Mesenchymal stem cell (in vitro differentiated cells and primary cell): ENCODE measurements around the gene MAN2C1.

Experiments
- DNase-seq: peaks from one replicate; pipeline ENCODE4 v3.0.0-alpha.2; 2013
- H2AFZ ChIP-seq: one replicate; pipeline ENCODE4 v1.6.1; 2013; ENCODE audit warnings: low read depth, mild to moderate bottlenecking, control low read depth, inconsistent platforms, low read length, moderate library complexity
- H2AK5ac ChIP-seq: 2 replicates; pipeline ENCODE4 v1.6.1; 2013; ENCODE audit warnings: low read length, moderate library complexity, mild to moderate bottlenecking, inconsistent platforms; ENCODE audit not compliant: severe bottlenecking
- H2BK120ac ChIP-seq: one replicate; pipeline ENCODE4 v1.6.1; 2013; ENCODE audit warnings: low read depth, mild to moderate bottlenecking, inconsistent platforms, low read length, moderate library complexity
- H2BK12ac ChIP-seq, 2 experiments: one replicate each; pipeline ENCODE4 v1.6.1; 2013; ENCODE audit warnings: inconsistent platforms in 2 of 2, low read length in 2 of 2, mild to moderate bottlenecking in 2 of 2, moderate library complexity in 2 of 2, control low read depth in 1 of 2
- H2BK15ac ChIP-seq: one replicate; pipeline ENCODE4 v1.6.1; 2013; ENCODE audit warnings: mild to moderate bottlenecking, low read depth, inconsistent platforms; ENCODE audit not compliant: poor library complexity, severe bottlenecking
- H2BK5ac ChIP-seq: 2 replicates; pipeline ENCODE4 v1.6.1; 2013; ENCODE audit warnings: low read depth, mild to moderate bottlenecking, low read length, control low read depth, inconsistent platforms; ENCODE audit not compliant: poor library complexity, severe bottlenecking
- H3K14ac ChIP-seq, 2 experiments: one replicate each; pipeline ENCODE4 v1.6.1; 2013; ENCODE audit warnings: inconsistent platforms in 2 of 2, low read length in 2 of 2, control low read depth in 1 of 2, mild to moderate bottlenecking in 1 of 2, moderate library complexity in 1 of 2
- H3K18ac ChIP-seq, 2 experiments: one replicate each; pipeline ENCODE4 v1.6.1; 2013; ENCODE audit warnings: inconsistent platforms in 2 of 2, low read length in 2 of 2, control low read depth in 1 of 2, low read depth in 1 of 2, mild to moderate bottlenecking in 1 of 2
- H3K23ac ChIP-seq, 2 experiments: one replicate each; pipeline ENCODE4 v1.6.1; 2013; ENCODE audit warnings: inconsistent platforms in 2 of 2, low read length in 2 of 2, mild to moderate bottlenecking in 2 of 2, moderate library complexity in 2 of 2, control low read depth in 1 of 2
- H3K27ac ChIP-seq: 2 replicates; pipeline ENCODE4 v1.5.1; 2013; ENCODE audit warnings: mild to moderate bottlenecking, moderate library complexity, low read length, control low read depth, inconsistent platforms; ENCODE audit not compliant: poor library complexity, severe bottlenecking
- H3K27me3 ChIP-seq, 2 experiments: 2 replicates each; pipeline versions ENCODE4 v1.6.1 to v1.7.0; 2013; ENCODE audit warnings: low read length in 2 of 2, mild to moderate bottlenecking in 2 of 2, moderate library complexity in 2 of 2, control low read depth in 1 of 2, inconsistent platforms in 1 of 2; ENCODE audit not compliant: control insufficient read depth in 1 of 2, insufficient read depth in 1 of 2
- H3K36me3 ChIP-seq, 2 experiments: 2 replicates each; pipeline versions ENCODE4 v1.6.1 to v1.7.0; 2013; ENCODE audit warnings: low read length in 2 of 2, control low read depth in 1 of 2, inconsistent platforms in 1 of 2, low read depth in 1 of 2, mild to moderate bottlenecking in 1 of 2; ENCODE audit not compliant: insufficient read depth in 2 of 2, control insufficient read depth in 1 of 2
- H3K4ac ChIP-seq, 2 experiments: one replicate each; pipeline ENCODE4 v1.6.1; 2013; ENCODE audit warnings: inconsistent platforms in 2 of 2, low read length in 2 of 2, mild to moderate bottlenecking in 2 of 2, moderate library complexity in 2 of 2, control low read depth in 1 of 2, low read depth in 1 of 2
- H3K4me1 ChIP-seq: 2 replicates; pipeline ENCODE4 v1.6.1; 2013; ENCODE audit warnings: low read depth, low read length, control low read depth; ENCODE audit not compliant: control insufficient read depth, insufficient read depth
- H3K4me2 ChIP-seq: 2 replicates; pipeline ENCODE4 v1.6.1; 2013; ENCODE audit warnings: low read length, mild to moderate bottlenecking, inconsistent platforms; ENCODE audit not compliant: poor library complexity, severe bottlenecking
- H3K4me3 ChIP-seq, 2 experiments: 2 replicates each; pipeline versions ENCODE4 v1.5.1 to v1.7.0; 2013; ENCODE audit warnings: low read length in 2 of 2, mild to moderate bottlenecking in 2 of 2, control low read depth in 1 of 2, low read depth in 1 of 2; ENCODE audit not compliant: insufficient read depth in 1 of 2
- H3K79me1 ChIP-seq: replicated peaks from 2 replicates; pipeline ENCODE4 v1.6.1; 2013; ENCODE audit warnings: mild to moderate bottlenecking, control low read depth, low read length, inconsistent platforms; ENCODE audit not compliant: poor library complexity, severe bottlenecking
- H3K9ac ChIP-seq: 2 replicates; pipeline ENCODE4 v1.7.0; 2013; ENCODE audit warnings: mild to moderate bottlenecking, low read length, moderate library complexity
- H3K9me3 ChIP-seq: 2 replicates; pipeline ENCODE4 v1.7.0; 2013; ENCODE audit warnings: mild to moderate bottlenecking, low read length; ENCODE audit not compliant: control insufficient read depth
- H4K8ac ChIP-seq: one replicate; pipeline ENCODE4 v1.6.1; 2013; ENCODE audit warnings: inconsistent platforms, mild to moderate bottlenecking, low read length, moderate library complexity
- H4K91ac ChIP-seq: one replicate; pipeline ENCODE4 v1.6.1; 2013; ENCODE audit warnings: mild to moderate bottlenecking, low read length, inconsistent platforms
- WGBS: methylation state at CpG from one replicate; pipeline ENCODE4 v1.1.7; 2013; ENCODE audit warnings: mixed read lengths; 5-methylcytosine and 5-hydroxymethylcytosine counted together

MAN2C1 gene

GRCh38 chr15:75368689-75369239, 357 bp upstream of the MAN2C1 start:
- Histone ChIP-seq H2BK5ac (peak overlapping the region; percentile 76), H3K18ac (peak overlapping the region; percentile 3 to 50), H3K4me3 (peak overlapping the region; percentile 78 to 89), H2AK5ac (no peak overlapping the region), H3K23ac (peak overlapping the region in 1 of 2 experiments; percentile 18), H2BK15ac (no peak overlapping the region), H3K27me3 (no peaks in the 10 kb centered on the region), H3K79me1 (peaks cover 47% of the 10 kb centered on the region), H3K4me1 (peaks cover 21% of the 10 kb centered on the region), H2BK120ac (no peak overlapping the region), H3K4ac (peak overlapping the region in 1 of 2 experiments; percentile 12), H3K27ac (peak overlapping the region; percentile 90), H3K36me3 (peaks cover 47 to 64% of the 10 kb centered on the region in 2 experiments), H4K8ac (peak overlapping the region; percentile 94), H2AFZ (peak overlapping the region; percentile 64), H2BK12ac (no peak overlapping the region), H3K14ac (no peak overlapping the region), H4K91ac (peak overlapping the region; percentile 34), H3K4me2 (peak overlapping the region; percentile 95), H3K9ac (peak overlapping the region; percentile 92), H3K9me3 (no peaks in the 10 kb centered on the region)
- peak; percentile 68 for DNase-seq
- 6% methylated on average over 17 of the region's 23 CpGs for WGBS

GRCh38 chr15:75367406-75367912, 948 bp downstream of the MAN2C1 start:
- Histone ChIP-seq H3K4me1 (peaks cover 20% of the 10 kb centered on the region), H3K79me1 (peaks cover 46% of the 10 kb centered on the region), H3K18ac (no peak overlapping the region), H3K14ac (no peak overlapping the region), H2BK5ac (no peak overlapping the region), H3K9me3 (no peaks in the 10 kb centered on the region), H3K27ac (no peak overlapping the region), H3K4ac (no peak overlapping the region), H2BK15ac (no peak overlapping the region), H2AFZ (no peak overlapping the region), H2BK12ac (no peak overlapping the region), H3K27me3 (no peaks in the 10 kb centered on the region), H2AK5ac (peak overlapping the region; percentile 31), H3K4me2 (peak overlapping the region; percentile 55), H3K9ac (peak overlapping the region; percentile 92), H3K36me3 (peaks cover 49 to 65% of the 10 kb centered on the region in 2 experiments), H4K91ac (no peak overlapping the region), H3K4me3 (peak overlapping the region in 1 of 2 experiments; percentile 78), H4K8ac (no peak overlapping the region), H2BK120ac (no peak overlapping the region), H3K23ac (no peak overlapping the region)
- 48% methylated on average over 7 of the region's 7 CpGs for WGBS
- DNase-seq: no peak

DNA sequence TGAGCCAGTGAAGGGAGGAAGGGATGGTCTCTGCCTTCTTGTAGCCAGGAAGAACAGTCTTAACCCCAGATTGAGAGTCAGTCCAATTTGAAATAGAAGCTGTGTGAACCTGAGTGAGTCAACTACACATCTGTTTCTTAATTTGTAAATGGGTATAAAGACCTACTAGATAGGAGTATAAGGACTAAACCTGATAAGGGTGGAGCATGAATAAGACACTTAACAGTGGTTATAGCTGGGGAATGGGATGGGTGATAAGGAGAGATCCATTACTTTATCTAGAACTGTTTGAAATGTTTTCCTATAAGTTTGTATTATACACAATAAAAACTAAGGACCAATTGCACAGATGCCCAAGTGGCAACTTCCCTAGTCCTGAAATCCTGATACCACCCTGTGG, 1.4 kb downstream of the MAN2C1 start:
- Histone ChIP-seq H3K79me1 (peaks cover 44% of the 10 kb centered on the region), H4K91ac (no peak overlapping the region), H3K4me2 (no peak overlapping the region), H2BK15ac (no peak overlapping the region), H3K36me3 (peaks cover 54 to 65% of the 10 kb centered on the region in 2 experiments), H3K27me3 (no peaks in the 10 kb centered on the region), H3K27ac (no peak overlapping the region), H3K9ac (peak overlapping the region; percentile 92), H4K8ac (no peak overlapping the region), H2BK5ac (no peak overlapping the region), H3K4me1 (peaks cover 19% of the 10 kb centered on the region), H3K18ac (no peak overlapping the region), H3K14ac (no peak overlapping the region), H3K4ac (no peak overlapping the region), H2BK12ac (no peak overlapping the region), H3K23ac (no peak overlapping the region), H3K9me3 (no peaks in the 10 kb centered on the region), H2AK5ac (no peak overlapping the region), H3K4me3 (peak overlapping the region in 1 of 2 experiments; percentile 78), H2BK120ac (no peak overlapping the region), H2AFZ (no peak overlapping the region)
- no peak for DNase-seq

GRCh38 chr15:75366163-75366562, 2.2 kb downstream of the MAN2C1 start:
- no peak for DNase-seq
- H4K8ac ChIP-seq: no peak overlapping the region
- H2AK5ac ChIP-seq: no peak overlapping the region
- H3K27ac ChIP-seq: no peak overlapping the region
- no peak overlapping the region for H3K4me2 ChIP-seq
- H3K9me3 ChIP-seq: no peaks in the 10 kb centered on the region
- no peak overlapping the region for H2BK12ac ChIP-seq
- no peak overlapping the region for H2BK15ac ChIP-seq
- H3K18ac ChIP-seq: no peak overlapping the region
- H2BK5ac ChIP-seq: no peak overlapping the region
- H3K4me3 ChIP-seq: no peak overlapping the region
- peaks cover 54 to 65% of the 10 kb centered on the region in 2 experiments for H3K36me3 ChIP-seq
- no peak overlapping the region for H2BK120ac ChIP-seq
- no peak overlapping the region for H3K4ac ChIP-seq
- H3K23ac ChIP-seq: no peak overlapping the region
- H2AFZ ChIP-seq: no peak overlapping the region
- no peak overlapping the region for H3K9ac ChIP-seq
- no peak overlapping the region for H4K91ac ChIP-seq
- H3K14ac ChIP-seq: no peak overlapping the region
- peaks cover 40% of the 10 kb centered on the region for H3K79me1 ChIP-seq
- 100% methylated on average over 3 of the region's 3 CpGs for WGBS
- peaks cover 16% of the 10 kb centered on the region for H3K4me1 ChIP-seq
- H3K27me3 ChIP-seq: no peaks in the 10 kb centered on the region
